ENCODE measurements around the gene PRSS57.
"Not testable (repeated sequence)": the region's sequence is repeated elsewhere in the genome, so short reads cannot be mapped to it uniquely, and the experiment has no call there.

PRSS57 gene

DNA sequence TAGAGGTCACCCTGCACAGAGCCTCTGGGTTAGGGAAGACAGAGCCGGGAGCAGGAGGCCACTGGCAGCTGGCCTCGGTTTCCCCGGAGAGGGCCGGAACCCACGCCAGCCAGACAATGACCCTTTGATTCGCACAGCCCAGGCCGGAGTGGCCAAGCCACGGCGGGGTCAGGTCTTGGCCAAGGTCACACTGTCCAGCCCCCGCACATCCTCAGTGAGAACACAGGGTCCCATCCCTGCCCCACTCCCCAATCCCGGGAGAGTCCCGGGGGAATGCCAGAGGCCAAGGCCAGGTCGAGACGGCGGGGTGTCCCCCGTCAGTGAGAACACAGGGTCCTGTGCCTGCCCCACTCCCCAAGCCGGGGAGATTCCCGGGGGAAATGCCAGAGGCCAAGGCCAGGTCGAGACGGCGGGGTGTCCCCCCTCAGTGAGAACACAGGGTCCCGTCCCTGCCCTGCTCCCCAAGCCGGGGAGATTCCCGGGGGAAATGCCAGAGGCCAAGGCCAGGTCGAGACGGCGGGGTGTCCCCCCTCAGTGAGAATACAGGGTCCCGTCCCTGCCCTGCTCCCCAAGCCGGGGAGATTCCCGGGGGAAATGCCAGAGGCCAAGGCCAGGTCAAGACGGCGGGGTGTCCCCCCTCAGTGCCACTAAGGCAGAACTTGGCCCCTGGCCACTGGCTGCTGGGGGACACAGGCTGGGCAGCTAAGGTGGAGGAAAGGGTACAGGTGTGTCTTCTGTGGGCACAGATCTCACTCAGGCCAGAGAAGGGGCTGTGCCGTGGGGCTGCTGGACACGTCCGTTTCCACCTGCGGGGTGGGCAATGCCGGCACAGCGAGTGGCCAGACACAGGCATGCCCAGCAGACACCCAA lies 20.7 kb downstream of the PRSS57 start:
- DNase-seq (ENCODE audit: low read depth in 2 of 2) = no peak

DNA sequence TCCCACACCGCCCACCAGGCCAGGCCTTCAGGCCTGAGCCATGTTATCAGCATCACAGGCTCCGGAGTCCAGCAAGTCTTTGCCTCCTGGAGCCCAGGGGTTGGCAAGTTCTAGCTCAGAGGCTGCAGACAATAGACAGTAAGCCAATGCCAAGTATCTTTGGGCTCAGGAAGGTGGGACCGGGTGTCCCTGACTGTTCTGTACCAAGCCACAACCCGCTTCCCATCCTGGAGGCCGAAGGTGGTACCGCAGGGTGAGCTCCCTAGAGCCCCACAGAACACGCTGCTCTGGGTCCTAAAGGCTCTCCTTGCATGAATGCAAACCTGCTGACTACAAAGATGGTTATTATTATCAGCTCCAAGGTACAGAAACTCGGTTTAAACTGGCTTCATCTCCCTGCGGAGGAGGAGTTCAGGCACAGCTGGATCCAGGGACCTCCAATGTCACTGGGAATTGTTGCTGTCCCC lies 24.6 kb downstream of the PRSS57 start:
- DNase-seq (ENCODE audit: low read depth in 2 of 2) = no peak

DNA sequence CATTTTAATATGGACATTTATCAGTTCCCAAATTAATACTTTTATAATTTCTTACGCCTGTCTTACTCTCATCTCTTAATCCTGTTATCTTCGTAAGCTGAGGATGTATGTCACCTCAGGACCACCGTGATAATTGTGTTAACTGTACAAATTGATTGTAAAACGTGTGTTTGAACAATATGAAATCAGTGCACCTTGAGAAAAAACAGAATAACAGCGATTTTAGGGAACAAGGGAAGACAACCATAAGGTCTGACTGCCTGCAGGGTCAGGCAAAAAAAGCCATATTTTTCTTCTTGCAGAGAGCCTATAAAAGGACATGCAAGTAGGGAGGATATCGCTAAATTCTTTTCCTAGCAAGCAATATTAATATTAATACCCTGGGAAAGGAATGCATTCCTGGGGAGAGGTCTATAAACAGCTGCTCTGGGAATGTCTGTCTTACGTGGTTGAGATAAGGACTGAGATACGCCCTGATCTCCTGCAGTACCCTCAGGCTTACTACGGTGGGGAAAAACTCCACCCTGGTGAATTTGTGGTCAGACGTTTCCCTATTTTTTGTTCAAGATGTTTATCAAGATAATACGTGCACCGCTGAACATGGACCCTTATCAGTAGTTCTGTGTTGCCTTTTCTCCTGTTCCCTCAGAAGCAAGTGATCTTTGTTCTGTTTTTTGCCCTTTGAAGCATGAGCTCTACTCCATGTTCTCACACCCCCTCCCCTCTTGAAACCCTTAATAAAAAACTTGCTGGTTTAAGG lies 26.4 kb downstream of the PRSS57 start:
- DNase-seq (ENCODE audit: low read depth in 2 of 2) = not testable (repeated sequence)

DNA sequence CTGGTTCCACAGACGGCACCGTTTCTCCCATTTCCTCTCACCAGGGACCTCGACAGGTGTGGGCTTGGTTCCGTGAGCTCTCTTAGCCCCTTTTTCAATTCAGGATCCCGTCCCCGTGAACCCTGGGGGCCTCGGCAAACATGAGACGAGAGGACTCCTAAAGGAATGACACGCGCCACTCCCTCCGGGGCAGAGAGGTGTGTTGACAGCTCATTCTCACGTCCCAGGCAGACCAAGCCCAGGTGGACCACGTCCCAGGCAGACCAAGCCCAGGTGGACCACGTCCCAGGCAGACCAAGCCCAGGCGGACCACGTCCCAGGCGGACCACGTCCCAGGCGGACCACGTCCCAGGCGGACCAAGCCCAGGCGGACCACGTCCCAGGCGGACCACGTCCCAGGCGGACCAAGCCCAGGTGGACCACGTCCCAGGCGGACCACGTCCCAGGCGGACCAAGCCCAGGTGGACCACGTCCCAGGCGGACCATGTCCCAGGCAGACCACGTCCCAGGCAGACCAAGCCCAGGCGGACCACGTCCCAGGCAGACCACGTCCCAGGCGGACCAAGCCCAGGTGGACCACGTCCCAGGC lies 28.2 kb downstream of the PRSS57 start:
- not testable (repeated sequence) for DNase-seq (ENCODE audit: low read depth in 2 of 2)

DNA sequence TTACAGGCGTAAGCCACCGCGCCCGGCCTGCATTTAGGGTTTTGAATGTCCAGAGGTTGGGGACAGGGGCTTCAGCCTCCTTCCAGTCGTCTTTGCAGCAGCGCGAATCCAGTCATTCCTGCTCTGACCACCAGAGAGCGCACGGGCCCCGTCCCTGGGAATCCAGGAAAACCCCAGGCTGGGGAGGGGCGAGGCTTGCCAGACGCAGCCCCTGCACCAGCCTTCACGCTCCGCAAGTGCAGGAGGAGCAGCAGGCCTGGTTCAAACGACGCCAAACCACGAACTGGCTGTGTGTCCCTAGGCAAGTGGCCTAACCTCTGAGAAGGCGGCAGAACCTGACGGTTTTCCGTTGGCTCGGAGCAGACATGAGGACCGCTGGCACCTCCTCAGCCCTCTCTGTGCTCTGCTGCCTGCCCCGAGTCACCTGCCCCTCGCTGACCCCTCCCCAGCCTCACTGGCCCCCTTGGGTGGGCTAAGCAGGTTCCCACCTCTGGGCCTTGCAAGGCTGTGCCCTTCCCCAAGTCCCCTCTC lies 30.3 kb downstream of the PRSS57 start:
- DNase-seq (ENCODE audit: low read depth in 2 of 2) = peak in 1 of 2 donors; percentile 65

DNA sequence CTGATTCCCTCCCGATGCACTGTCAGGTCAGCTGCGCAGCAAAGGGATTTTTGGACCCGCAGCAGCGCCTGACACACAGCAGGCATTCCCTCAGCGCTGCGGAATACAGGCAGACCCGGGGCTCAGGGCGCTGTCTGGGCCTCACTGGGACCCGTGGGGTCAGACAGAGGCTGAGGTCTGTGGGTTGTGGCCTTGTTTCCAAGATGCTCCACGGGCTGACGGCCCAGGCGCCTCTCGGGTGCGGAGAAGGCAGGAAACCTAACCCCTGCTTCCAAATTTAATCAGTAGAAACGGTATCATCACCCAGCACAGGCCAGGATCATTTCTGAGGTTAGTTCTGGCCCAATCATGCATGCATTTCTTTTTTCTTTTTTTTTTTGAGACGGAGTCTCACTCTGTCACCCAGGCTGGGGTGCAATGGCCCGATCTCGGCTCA lies 31.6 kb downstream of the PRSS57 start:
- DNase-seq (ENCODE audit: low read depth in 2 of 2) = no peak

DNA sequence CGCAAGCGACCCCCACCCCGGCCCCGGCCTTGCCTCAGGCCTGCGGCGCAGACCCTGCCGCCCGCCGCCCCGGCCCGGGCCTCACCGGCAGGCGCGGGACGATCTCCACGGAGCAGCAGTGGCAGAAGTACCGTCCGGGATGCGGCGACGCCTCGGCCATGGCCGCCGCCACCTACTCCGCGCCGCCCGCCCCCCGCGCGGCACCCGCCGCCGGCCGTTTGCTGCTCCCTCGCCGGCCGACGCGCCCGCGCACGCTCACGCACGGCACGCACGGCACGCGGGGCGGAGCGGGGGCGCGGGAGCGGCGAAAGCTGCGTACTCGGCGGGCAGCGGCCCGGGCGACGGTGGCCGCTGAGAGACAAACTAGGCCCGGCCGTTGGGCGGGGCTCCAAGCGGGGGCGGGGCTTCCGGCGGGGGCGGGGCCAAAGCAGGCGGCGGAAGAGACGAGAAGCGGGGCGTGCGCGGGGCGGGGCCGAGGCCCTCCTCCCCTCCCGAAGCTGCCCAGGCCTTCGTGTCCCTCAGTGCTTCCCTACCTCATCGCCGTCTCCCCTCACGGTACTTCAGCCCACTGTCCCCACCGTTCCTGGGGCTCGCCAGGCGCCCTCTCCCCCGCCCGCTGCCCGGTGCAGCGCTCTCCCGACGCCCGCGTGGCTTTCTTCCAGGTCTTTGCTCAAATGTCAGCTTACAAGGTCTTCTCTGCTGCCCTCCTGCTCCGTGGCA lies 32.1 kb downstream of the PRSS57 start, which contains the start of gene RNF126:
RNF126 (minus strand) TSS at position 253 of the 720 bp plus-strand sequence; CDS start at position 160, 93 bp downstream.
- DNase-seq (ENCODE audit: low read depth in 2 of 2) = peak; percentile 91 to 94

DNA sequence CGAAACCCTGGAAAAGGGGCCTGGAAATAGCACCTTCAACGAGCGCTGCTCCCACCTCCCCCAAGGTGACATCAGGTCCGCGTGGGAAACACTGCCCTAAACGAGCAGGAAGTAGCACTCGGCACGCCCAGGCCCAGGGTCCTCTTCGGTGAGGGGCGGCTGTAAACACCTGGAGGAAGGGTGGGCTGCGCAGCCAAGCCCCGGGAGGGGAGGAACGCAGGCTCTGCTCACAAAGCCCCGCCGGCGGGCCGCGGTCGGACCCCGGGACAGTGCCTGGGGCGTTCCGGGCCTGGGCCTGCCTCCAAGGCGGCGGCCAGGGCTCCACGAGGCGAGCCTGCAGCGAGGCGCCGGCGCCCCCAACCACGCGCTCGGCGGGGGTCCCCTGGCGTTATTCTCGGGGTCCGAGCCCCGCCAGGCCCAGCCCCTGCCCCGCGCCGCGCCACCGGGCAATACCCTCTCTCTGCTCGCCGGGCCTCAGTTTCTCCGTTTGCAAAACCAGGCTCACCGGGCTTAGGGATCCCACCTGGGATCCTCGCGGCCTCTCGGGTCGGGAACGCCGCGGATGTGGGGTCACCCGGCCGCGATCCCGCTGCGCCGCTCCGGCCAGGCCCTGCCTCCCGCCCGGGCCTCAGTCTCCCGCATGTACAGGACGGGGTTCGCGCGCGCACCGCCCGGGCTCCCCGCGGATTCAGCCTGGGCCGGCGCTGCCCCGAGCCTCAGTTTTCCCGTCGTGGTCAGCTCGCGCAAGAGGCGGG lies 32.9 kb downstream of the PRSS57 start:
- DNase-seq (ENCODE audit: low read depth in 2 of 2) = peak; percentile 55 to 61

DNA sequence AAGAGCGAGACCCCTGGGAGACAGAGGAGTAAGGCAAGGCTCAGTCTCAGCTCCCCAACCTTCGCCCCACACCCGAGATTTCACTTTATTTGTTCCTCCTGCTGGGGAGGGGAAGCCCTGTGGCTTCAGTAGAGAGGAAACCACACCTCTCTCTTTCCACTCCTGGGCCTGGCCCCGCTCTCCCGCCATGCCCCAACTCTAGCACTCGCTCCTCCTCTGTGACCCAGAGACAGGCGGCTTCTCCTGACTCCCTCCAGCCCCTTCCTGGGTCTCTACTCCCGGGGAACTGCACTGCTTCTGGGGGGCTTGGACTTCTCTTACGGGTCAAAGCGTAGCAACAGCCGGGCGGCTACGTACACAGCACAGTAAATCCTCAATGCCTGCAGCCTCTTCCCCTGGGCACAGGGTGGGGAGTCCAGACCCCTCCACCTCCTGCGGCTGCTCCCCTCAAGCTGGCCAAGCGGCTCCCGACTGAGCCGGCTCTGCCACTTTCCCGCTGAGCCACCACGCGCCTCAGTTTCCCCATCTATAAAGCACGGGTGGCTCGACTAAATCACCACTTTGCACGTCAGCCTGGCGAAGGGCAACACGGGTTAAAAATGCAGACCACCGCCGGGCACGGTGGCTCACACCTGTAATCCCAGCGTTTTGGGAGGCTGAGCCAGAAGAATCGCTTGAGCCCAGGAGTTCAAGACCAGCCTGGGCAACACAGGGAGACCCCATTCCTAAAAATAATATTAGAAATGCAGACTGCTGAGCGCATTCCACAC lies 33.6 kb downstream of the PRSS57 start:
- peak; percentile 47 to 65 for DNase-seq (ENCODE audit: low read depth in 2 of 2)

DNA sequence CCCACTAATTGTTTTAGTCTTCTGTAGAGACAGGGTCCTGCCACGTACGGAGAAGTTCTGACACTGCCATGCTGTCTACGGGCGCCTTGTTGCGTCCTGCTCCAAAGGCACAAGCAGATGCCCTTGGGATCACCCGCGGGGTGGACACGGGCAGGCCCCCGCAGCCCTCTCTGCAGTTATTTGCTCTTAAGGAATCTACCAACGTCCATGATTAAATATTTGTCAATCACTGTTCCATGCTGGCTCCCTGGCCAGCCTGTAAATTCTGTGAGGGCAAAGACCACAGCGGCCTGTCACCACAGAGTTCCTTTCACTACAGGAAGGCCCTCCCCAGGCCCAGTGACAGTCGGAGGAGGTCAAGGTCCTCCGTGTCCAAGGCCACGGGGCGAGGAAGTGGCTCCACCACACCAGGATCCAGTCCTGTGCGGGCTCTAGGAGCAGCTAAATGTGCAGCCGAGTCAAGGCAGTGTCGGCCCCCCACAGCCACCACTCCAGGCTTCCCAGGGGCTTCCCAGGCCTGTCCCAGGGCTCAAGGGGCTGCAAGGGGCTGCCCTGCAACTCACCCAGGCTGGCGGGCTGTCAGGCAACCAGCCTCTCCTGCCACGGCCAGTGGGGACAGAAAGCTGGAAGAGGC lies 34.3 kb downstream of the PRSS57 start:
- DNase-seq (ENCODE audit: low read depth in 2 of 2) = no peak

DNA sequence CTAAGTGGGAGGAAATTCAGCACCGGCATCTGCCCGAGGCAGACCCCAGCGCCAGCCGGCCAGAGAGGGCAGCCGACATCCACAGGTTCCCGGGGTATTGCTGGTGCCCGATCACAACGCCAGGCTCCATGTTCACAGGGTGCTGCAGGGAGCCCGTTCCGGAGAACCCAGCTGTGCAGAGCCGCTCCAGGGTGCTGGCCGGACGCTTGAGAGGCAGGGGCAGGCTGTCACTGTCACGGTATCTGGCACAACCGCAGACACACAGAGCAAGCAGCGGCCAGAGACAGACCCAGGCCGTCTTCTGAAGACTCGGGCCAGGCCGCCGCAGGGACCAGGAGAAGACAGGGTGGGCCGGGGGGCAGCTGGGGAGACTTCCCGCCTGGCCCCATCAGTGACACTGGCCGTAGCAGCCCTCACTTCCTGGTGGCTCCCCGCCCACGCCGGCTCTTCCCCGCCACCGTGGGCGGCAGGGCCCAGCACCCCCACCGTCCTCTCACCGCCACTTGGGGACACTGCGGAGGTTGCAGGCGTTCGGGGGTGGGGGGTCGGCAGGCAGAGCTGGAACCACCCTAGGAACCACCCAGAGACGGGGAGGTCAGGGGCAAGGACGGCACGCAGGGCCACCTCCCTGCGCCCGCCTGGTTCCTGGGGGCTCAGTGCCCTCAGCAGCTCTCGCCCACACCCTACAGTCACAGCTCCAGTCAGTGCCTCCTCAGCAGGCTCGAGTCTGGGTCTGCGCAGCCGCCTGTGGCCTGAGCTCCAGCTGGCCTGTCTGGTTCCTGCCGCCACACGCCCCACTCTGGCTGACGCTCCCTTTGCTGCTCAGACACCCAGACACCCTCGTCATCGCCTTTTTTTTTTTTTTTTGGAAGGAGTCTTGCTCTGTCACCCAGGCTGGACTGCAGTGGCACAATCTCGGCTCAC lies 36.1 kb downstream of the PRSS57 start:
- no peak for DNase-seq (ENCODE audit: low read depth in 2 of 2)

DNA sequence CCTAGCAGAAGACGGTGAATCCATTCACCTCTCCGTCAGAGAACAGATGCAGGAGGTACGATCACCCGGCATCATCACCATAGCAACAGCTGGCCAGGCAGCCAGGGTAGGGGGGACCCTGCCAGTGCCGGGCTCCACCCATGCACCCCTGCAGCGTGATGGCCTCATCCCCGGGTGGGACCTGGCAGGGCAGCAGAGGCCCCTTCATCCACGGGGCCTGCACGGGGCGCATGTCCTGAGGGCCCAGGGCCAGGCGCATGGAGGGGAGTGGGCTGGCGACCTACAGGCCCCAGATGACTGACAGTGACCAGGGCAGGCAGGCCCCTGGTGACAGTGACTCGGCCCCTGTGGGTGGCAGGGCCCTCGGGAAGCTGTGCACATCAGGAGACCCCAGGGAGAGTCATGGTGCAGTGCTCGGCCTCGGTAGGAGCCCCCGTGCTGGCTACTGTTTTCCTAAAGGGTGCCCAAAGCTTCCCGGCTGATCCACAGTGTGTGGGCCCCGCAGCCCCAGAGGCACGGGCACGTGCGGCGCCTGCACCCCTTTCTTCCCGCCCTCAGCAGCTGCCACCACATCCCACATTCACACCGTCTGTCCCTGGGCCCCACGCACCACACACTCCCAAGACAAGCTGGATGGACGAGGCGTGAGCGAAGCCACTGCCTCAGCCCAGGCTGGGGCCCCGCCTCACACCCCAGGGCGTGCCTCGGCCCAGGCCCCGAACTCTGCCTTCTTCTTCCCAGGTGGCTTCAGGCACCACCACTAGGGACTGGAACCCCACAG lies 37.0 kb downstream of the PRSS57 start:
- no peak for DNase-seq (ENCODE audit: low read depth in 2 of 2)

DNA sequence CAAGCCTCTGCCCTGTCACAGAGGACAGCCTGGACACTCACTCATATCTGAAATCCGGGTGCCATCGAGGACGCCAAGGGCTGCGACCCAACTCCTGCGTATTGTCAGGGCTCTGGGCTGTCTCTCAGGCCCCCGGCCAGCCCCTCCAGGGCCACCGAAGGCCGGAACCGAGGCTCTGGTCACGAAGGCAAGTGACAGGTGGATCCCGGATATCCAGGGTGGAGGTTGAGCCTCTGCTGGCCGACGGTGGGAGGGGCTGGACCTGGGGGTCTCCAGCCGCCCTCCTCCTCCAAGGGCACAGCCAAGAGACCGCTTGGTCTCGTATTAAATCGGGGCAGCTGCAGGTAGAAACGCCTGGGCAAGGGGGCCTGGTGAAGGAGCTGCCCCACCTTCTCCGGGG lies 37.6 kb downstream of the PRSS57 start:
- DNase-seq (ENCODE audit: low read depth in 2 of 2) = no peak

DNA sequence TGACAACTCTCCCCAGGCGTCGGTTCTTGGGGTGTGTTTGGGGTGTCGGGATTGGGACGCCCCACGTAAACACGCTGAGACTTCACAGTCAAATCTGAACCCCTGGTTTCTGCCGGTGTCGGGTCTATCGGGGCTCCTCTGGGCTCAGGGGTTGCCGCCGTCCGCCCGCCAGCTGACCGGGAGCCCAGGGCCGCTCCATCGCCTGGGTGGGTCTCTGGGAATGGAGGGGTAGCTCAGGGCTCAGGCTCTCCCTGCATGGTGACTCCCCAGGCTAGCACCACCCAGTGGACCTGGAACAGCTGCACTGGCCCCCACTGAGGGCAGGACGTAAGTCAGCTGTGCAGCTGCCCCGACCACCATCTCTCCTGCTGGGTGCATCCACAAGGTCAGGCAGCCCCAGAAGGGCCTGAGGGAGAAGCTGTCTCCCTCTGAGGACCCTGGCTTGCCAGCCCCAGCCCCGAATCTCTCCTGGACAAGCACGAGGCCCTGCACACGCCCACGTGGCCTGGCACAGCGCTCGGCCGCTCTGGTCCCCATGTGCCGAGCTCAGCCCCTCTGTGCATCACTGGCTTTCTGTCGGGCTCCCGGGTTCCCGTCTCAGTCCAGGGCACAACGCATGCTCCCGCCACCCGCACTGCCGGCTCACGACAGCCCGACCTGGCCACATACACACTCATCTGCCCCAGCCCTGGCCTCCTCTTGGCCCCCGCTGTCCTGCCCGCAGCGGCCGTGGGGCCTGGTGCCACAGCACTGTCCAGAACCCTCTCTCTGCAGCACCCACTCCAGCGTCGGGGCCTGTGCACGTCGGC lies 38.3 kb downstream of the PRSS57 start:
- DNase-seq (ENCODE audit: low read depth in 2 of 2) = no peak

DNA sequence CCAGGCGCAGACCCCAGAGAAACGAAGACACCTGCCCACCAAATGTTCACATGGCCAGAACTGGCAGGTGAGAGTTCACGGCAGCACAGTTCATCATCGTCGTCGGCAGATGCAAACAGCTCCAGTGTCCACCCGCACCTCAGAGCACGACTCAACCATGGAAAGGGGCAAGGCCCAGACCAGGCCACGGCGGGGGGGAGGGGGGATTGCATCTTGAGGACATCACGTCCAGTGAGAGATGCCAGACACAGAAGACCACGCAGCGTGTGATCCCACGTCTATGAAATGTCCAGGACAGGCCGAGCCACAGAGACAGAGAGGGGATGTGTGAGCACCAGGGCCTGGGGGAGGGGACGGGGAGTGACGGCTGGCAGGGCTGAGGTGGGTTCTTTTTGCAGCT lies 39.6 kb downstream of the PRSS57 start:
- no peak for DNase-seq (ENCODE audit: low read depth in 2 of 2)

DNA sequence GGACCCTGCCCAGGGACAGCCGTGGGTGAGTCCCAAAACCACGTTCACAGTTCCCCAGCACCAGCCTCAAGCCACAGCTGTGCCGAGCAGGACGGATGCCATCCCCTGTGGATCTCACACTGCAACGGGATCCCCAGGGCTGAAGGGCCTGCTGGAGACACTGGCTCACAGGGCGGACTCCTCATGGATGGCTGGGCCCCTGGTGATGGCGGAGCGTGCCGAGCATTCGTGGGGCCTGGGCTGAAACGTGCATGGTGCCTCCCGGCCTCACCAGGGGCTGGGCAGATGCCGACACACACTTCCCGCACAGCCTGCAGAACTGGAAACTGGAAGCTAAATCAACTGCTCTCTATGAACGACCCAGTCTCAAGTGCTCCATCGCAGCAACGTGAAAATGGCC lies 41.8 kb downstream of the PRSS57 start:
- DNase-seq (ENCODE audit: low read depth in 2 of 2) = no peak

All from stimulated activated CD8-positive, alpha-beta memory T cell treated with anti-CD3 and anti-CD28 coated beads, Interleukin-15, amount 100 ng/mL, for 48 hours (primary cell).